Coronary artery (tissue), 2 donors: ENCODE measurements around the gene TMEM89.
A peak's percentile ranks its signal among the peaks of the same experiment; 100 is the strongest.

ENCODE experiments used
- DNase-seq: peaks from one replicate; pipeline ENCODE4 v3.0.0-alpha.2; 2017; ENCODE audit warnings: low spot score
- H3K27ac ChIP-seq, 2 donors: fragments of 200-600 bp; sonication (generic); one replicate each; pipeline ENCODE4 v1.5.1; 2016 to 2019
- H3K4me3 ChIP-seq: fragments of 200-600 bp; sonication (generic); 2 replicates; pipeline ENCODE4 v1.5.1; 2016; ENCODE audit warnings: mild to moderate bottlenecking, moderate library complexity
- TF ChIP-seq, protein P1 (sequence below): fragments of 200-600 bp; sonication (generic); IDR thresholded peaks from one replicate; pipeline ENCODE4 v1.5.1; 2019; ENCODE audit warnings: antibody characterized with exemption

TMEM89 gene, protein sequence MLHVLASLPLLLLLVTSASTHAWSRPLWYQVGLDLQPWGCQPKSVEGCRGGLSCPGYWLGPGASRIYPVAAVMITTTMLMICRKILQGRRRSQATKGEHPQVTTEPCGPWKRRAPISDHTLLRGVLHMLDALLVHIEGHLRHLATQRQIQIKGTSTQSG

DNA sequence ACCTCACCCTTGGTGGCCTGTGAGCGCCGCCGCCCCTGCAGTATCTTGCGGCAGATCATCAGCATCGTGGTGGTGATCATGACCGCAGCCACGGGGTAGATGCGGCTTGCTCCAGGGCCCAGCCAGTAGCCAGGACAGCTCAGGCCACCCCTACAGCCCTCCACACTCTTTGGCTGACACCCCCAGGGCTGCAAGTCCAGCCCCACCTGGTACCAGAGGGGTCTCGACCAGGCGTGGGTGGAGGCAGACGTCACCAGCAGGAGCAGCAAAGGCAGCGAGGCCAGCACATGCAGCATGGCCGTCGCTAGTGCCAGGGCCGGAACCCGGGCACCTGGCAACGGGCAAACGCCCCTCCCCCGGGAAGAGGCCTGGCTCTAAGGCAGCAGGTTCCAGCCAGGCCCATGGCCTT lies at the start of gene TMEM89:
Gene TMEM89, minus strand, starts transcription at position 309 of the 409 bp plus-strand sequence. Its CDS starts 13 bp downstream, at position 296.
- TF ChIP-seq, protein P1, sequence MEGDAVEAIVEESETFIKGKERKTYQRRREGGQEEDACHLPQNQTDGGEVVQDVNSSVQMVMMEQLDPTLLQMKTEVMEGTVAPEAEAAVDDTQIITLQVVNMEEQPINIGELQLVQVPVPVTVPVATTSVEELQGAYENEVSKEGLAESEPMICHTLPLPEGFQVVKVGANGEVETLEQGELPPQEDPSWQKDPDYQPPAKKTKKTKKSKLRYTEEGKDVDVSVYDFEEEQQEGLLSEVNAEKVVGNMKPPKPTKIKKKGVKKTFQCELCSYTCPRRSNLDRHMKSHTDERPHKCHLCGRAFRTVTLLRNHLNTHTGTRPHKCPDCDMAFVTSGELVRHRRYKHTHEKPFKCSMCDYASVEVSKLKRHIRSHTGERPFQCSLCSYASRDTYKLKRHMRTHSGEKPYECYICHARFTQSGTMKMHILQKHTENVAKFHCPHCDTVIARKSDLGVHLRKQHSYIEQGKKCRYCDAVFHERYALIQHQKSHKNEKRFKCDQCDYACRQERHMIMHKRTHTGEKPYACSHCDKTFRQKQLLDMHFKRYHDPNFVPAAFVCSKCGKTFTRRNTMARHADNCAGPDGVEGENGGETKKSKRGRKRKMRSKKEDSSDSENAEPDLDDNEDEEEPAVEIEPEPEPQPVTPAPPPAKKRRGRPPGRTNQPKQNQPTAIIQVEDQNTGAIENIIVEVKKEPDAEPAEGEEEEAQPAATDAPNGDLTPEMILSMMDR, result no peak
- no peak for DNase-seq
- Histone ChIP-seq H3K4me3 (no peak within 1 kb of the TSS), H3K27ac (peak within 1 kb of the TSS; percentile 74 to 94)

DNA sequence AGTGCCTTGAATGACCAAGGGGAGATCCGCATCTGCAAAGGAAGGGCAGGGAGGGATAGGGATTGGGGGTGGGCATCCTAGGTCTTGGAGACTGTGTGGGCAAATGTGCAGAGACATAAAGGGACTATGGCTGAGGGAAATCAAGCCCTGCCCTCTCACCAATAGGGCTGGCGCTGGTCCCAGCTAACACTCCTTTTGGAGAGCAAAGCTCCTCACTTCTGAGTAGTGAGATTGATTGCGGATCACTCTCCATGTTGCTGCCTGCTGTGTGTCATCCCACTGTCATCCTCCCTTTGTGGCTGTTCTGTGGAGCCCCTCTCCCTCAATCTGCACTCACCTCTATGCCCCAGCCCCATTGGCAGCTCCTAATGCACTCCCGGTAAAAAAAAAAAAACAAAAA lies 43.4 kb upstream of the TMEM89 start:
- H3K27ac ChIP-seq, result peak overlapping the region in 1 of 2 donors; percentile 95
- no peak for DNase-seq
- TF ChIP-seq, protein P1, result no peak
- H3K4me3 ChIP-seq, result no peak overlapping the region

DNA sequence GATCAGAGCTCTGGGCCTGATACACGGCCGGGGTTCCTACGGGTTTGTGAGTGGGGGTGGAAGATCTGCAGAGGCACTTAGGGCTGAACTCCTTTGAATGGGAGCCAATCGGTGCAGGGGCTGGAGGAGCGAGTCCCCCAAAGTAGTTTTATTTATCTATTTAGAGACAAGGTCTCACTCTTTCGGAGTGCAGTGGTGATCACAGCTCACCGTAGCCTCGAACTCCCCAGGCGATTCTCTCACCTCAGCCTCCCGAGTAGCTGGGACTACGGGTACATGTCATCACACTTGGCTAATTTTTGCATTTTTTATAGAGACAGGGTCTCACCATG lies 42.7 kb upstream of the TMEM89 start:
- DNase-seq, result no peak
- TF ChIP-seq, protein P1, result no peak
- Histone ChIP-seq H3K4me3 (peak overlapping the region; percentile 90), H3K27ac (peak overlapping the region; percentile 93 to 95)

DNA sequence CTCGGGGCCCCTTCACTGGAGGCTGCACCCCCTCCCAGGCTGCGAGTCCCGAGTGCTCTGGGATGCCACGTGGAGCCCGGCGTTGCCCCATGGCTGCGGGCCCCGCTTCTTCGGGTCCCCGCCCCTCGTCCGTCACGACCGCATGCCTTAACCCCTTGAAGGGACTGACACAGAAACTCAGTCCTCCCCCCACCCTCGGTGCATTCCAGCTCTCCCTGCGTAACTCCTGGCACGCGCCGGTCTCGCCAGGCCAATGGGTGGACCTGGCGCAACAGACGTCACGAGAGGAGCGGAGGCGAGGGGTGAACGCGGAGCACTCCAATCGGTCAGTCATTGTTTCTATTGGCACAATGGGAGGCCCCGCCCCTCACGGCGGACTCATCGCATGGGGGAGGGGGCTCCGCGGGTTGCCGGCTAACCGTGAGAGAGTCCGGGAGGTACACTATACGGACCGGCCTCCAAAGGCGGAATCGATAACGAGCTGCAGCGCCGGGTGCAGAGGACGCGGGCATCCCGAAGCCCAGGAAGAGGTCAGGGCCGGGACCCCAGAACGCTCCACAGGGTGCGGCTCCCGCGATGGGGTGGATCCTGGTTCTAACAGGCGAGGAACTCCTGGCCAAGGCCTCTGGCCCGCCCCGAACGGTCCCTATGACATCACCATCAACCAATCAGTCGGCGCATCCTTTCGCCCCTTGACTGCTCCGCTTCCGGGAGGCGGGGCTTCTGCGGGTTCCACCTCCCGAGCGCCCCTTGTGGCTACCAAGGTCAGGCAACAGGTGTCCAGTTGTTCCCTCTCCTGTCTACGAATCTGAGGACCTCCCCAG lies 42.1 kb upstream of the TMEM89 start:
- TF ChIP-seq, protein P1, result peak; percentile 33
- peak; percentile 99 for DNase-seq
- Histone ChIP-seq H3K27ac (peak overlapping the region; percentile 93 to 95), H3K4me3 (peak overlapping the region; percentile 90)

DNA sequence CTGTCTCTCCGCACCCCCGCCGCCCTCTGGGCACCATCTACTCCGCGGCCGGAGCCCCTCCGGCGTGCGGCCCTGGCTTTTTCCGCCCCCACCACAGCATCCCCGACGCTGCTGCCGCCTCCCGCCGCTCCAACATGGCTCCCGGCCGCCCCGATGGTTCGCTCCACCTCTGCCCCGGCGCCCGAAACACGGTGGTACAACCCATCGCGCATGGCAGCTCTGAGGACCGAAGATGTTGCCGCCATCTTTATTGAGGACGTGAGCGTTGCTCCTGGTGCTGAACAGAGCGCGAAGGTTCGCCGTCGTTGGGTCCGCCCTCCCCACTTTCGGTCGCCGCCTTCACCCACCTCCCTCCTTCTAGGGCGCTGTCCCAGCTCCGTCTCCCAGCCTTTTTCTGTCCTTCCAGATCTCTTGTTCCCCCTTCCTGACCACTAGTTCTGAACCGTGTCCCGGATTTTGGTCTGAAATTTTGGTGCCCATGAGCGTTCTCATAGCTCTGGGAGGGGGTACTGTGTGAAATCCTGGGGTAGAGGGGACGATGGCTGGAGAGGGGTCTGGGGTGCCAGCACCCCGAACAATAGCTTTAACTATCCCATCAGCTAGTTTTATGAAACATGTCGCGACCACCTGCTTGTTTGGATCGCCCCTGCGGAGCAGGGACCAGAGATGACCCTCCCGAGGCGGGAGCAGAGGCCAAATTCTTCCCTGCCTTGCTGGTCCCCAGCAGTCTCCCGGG lies 41.4 kb upstream of the TMEM89 start, which contains the start of gene CELSR3:
Gene CELSR3, minus strand, starts transcription at position 134 of the 736 bp plus-strand sequence. CDS start 252 bp downstream, outside the sequence.
- Histone ChIP-seq H3K4me3 (peak within 1 kb of the TSS; percentile 90), H3K27ac (peak within 1 kb of the TSS; percentile 93 to 95)
- peak; percentile 85 for DNase-seq
- TF ChIP-seq, protein P1, result no peak

DNA sequence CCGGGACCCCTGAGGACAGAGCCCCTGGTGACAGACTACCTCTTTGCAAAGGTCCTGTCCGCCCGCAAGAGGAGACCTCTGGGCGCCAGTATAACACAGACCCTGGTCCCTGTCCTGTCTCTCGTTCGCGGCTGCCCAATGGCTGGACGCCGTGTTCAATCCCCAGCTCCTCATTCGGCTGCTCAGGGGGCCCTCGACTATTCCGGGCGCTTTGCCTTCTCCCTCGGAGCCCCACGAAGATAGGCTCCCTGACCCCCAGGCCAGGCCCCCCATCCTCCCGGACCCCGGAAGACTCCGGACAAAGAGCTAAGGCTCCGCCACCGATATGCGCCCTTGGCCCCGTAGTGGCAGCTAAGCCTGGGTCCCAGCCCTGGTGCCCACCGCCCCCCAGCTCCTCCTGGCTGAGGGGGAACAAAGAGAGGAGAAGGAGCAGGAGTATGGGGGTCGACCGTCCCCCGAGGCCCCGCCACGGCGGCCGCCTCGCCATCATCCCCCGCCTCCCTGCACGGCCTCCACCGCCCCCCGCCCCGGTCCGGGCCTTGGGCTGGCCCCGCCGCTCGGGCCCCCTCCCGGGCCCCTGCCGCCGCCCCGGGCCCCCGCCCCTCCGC lies 40.7 kb upstream of the TMEM89 start:
- DNase-seq, result no peak
- H3K27ac ChIP-seq, result peak overlapping the region in 1 of 2 donors; percentile 95
- TF ChIP-seq, protein P1, result no peak
- peak overlapping the region; percentile 90 for H3K4me3 ChIP-seq
